ENCODE results near the gene CLDN12. TPM values are rescaled to one million over a fixed set of nuclear protein-coding genes. Genes with fewer than 3 reads are reported as not detected.

Gene CLDN12
- polyA plus RNA-seq, 1 of the 3 experiments (the other 2 are of a cell fraction), result 65.7 TPM

DNA sequence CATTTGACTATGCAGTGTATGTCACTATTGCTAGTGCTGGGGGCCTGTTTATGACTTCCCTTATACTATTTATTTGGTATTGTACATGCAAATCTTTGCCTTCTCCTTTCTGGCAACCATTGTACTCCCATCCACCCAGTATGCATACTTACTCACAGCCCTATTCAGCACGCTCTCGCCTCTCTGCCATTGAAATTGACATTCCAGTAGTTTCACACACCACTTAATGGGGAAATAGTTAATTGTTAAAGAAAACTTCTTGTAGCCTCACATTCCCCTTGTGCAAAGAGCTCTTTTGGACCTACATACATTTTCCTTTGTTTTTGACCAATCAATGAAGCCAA, 9.9 kb downstream of the CLDN12 start:
- Histone ChIP-seq H3K9me3 (no peaks in the 10 kb centered on the region), H3F3A (replicated peaks; ENCODE audit: insufficient read depth) (peaks cover 22% of the 10 kb centered on the region), H3K9ac (no peak overlapping the region), H4K20me1 (ENCODE audit: insufficient read depth) (no peaks in the 10 kb centered on the region), H3K9me2 (no peaks in the 10 kb centered on the region), H3K4me1 (ENCODE audit: control insufficient read depth in 1 of 2, insufficient read depth in 2 of 2, low read depth in 1 of 2, low read length in 1 of 2) (peaks cover 5 to 6% of the 10 kb centered on the region in 2 experiments; a peak in 2 of 4 replicates), H3K79me2 (ENCODE audit: insufficient read depth) (peaks cover 74% of the 10 kb centered on the region), H3K27me3 (ENCODE audit: insufficient read depth) (no peaks in the 10 kb centered on the region), H3K4me2 (no peak overlapping the region), H3K4me3 (ENCODE audit: low read depth in 2 of 2, low read length in 1 of 2) (no peak overlapping the region), H3K36me3 (replicated peaks in 1 of 2; ENCODE audit: control insufficient read depth in 1 of 2, insufficient read depth in 2 of 2, low read length in 1 of 2) (peaks cover 74 to 81% of the 10 kb centered on the region in 2 experiments), H2AFZ (ENCODE audit: low read depth) (no peak overlapping the region), H3K27ac (ENCODE audit: low read depth in 2 of 2, low read length in 1 of 2) (no peak overlapping the region)
- no peak for TF ChIP-seq GABPA (IDR thresholded peaks at IDR 0.05; ENCODE audit: low read depth)
- no peak for TF ChIP-seq CHD2 (IDR thresholded peaks at IDR 0.05; ENCODE audit: low read length, partially characterized antibody)
- TF ChIP-seq, protein P1, sequence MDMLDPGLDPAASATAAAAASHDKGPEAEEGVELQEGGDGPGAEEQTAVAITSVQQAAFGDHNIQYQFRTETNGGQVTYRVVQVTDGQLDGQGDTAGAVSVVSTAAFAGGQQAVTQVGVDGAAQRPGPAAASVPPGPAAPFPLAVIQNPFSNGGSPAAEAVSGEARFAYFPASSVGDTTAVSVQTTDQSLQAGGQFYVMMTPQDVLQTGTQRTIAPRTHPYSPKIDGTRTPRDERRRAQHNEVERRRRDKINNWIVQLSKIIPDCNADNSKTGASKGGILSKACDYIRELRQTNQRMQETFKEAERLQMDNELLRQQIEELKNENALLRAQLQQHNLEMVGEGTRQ (IDR thresholded peaks at IDR 0.05; ENCODE audit: borderline replicate concordance, low read depth, low read length), result no peak
- no peak for TF ChIP-seq RCOR1 (IDR thresholded peaks at IDR 0.05; ENCODE audit: low read length)
- no peak for TF ChIP-seq TCF12 (IDR thresholded peaks at IDR 0.05)
- TF ChIP-seq SIN3A (IDR thresholded peaks at IDR 0.05; ENCODE audit: borderline replicate concordance, low read depth, low read length), result no peak
- TF ChIP-seq, protein P2, sequence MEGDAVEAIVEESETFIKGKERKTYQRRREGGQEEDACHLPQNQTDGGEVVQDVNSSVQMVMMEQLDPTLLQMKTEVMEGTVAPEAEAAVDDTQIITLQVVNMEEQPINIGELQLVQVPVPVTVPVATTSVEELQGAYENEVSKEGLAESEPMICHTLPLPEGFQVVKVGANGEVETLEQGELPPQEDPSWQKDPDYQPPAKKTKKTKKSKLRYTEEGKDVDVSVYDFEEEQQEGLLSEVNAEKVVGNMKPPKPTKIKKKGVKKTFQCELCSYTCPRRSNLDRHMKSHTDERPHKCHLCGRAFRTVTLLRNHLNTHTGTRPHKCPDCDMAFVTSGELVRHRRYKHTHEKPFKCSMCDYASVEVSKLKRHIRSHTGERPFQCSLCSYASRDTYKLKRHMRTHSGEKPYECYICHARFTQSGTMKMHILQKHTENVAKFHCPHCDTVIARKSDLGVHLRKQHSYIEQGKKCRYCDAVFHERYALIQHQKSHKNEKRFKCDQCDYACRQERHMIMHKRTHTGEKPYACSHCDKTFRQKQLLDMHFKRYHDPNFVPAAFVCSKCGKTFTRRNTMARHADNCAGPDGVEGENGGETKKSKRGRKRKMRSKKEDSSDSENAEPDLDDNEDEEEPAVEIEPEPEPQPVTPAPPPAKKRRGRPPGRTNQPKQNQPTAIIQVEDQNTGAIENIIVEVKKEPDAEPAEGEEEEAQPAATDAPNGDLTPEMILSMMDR (IDR thresholded peaks at IDR 0.05), result no peak
- no peak for TF ChIP-seq RXRA (IDR thresholded peaks at IDR 0.05; ENCODE audit: borderline replicate concordance, low read depth)
- DNase-seq, result no peak
- WGBS (ENCODE audit: low lambda C conversion rate), result 96% methylated on average over 2 of the region's 2 CpGs
- POLR2A ChIA-PET, result no interaction called here
- CTCF ChIA-PET, result interaction anchor here (0.7 to 4.5 kb wide), 6 partner anchors 14 to 259 kb away, joined by 3 to 26 read pairs (median 4); partner anchors contain the start of gene STEAP1

DNA sequence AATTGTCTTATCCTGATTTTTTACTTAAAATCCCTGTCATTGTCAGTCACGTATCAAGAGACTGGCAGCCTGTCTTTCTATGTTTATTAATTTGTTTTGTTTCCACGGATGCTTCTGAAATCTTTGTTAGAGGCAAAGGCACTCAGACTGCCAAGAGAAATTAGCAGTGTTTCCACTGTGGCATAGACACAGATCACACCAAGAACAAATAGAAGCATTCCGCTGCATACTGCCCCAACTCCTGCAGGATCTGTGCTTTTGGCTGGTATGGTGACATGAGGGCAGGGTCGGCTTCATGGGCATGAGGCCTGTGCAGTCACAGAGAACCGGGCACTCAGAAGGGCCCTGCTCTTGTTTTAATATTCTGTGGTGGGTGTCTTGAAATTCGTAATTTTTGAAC, 18.4 kb downstream of the CLDN12 start:
- CTCF ChIA-PET, result interaction anchor here (0.6 to 2.0 kb wide), 4 partner anchors 10 to 1995 kb away, joined by 3 to 5 read pairs (median 4); no protein-coding TSS in a partner anchor
- no peak for TF ChIP-seq ELF1 (IDR thresholded peaks at IDR 0.05)
- TF ChIP-seq, protein P3, sequence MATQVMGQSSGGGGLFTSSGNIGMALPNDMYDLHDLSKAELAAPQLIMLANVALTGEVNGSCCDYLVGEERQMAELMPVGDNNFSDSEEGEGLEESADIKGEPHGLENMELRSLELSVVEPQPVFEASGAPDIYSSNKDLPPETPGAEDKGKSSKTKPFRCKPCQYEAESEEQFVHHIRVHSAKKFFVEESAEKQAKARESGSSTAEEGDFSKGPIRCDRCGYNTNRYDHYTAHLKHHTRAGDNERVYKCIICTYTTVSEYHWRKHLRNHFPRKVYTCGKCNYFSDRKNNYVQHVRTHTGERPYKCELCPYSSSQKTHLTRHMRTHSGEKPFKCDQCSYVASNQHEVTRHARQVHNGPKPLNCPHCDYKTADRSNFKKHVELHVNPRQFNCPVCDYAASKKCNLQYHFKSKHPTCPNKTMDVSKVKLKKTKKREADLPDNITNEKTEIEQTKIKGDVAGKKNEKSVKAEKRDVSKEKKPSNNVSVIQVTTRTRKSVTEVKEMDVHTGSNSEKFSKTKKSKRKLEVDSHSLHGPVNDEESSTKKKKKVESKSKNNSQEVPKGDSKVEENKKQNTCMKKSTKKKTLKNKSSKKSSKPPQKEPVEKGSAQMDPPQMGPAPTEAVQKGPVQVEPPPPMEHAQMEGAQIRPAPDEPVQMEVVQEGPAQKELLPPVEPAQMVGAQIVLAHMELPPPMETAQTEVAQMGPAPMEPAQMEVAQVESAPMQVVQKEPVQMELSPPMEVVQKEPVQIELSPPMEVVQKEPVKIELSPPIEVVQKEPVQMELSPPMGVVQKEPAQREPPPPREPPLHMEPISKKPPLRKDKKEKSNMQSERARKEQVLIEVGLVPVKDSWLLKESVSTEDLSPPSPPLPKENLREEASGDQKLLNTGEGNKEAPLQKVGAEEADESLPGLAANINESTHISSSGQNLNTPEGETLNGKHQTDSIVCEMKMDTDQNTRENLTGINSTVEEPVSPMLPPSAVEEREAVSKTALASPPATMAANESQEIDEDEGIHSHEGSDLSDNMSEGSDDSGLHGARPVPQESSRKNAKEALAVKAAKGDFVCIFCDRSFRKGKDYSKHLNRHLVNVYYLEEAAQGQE (IDR thresholded peaks at IDR 0.05; ENCODE audit: low read depth, low read length), result no peak
- no peak for TF ChIP-seq FOXM1 (IDR thresholded peaks at IDR 0.05; ENCODE audit: low read depth)
- TF ChIP-seq TCF12 (IDR thresholded peaks at IDR 0.05), result no peak
- TF ChIP-seq YY1 (IDR thresholded peaks at IDR 0.05; ENCODE audit: low read depth), result no peak
- no peak for TF ChIP-seq MXI1 (IDR thresholded peaks at IDR 0.05; ENCODE audit: low read depth, low read length)
- no peak for TF ChIP-seq JUND (IDR thresholded peaks at IDR 0.05)
- TF ChIP-seq NRF1 (IDR thresholded peaks at IDR 0.05; ENCODE audit: low read depth, low read length), result no peak
- TF ChIP-seq FOXJ3 (CRISPR knock-in tag; IDR thresholded peaks at IDR 0.05), result no peak
- TF ChIP-seq, protein P4, sequence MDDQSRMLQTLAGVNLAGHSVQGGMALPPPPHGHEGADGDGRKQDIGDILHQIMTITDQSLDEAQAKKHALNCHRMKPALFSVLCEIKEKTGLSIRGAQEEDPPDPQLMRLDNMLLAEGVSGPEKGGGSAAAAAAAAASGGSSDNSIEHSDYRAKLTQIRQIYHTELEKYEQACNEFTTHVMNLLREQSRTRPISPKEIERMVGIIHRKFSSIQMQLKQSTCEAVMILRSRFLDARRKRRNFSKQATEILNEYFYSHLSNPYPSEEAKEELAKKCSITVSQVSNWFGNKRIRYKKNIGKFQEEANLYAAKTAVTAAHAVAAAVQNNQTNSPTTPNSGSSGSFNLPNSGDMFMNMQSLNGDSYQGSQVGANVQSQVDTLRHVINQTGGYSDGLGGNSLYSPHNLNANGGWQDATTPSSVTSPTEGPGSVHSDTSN (IDR thresholded peaks at IDR 0.05), result no peak
- TF ChIP-seq MEF2A (IDR thresholded peaks at IDR 0.05; ENCODE audit: borderline replicate concordance, low read depth), result no peak
- TF ChIP-seq, protein P2 (IDR thresholded peaks at IDR 0.05), result no peak
- TF ChIP-seq RAD21 (IDR thresholded peaks at IDR 0.05; ENCODE audit: low read length), result no peak

More for the DNA sequence above, 18.4 kb downstream of the CLDN12 start:
- Histone ChIP-seq H3K4me1 (ENCODE audit: control insufficient read depth in 1 of 2, insufficient read depth in 2 of 2, low read depth in 1 of 2, low read length in 1 of 2) (no peaks in the 10 kb centered on the region; a peak in 1 of 4 replicates), H3K27me3 (ENCODE audit: insufficient read depth) (no peaks in the 10 kb centered on the region), H3K36me3 (replicated peaks in 1 of 2; ENCODE audit: control insufficient read depth in 1 of 2, insufficient read depth in 2 of 2, low read length in 1 of 2) (peaks cover 6 to 8% of the 10 kb centered on the region in 2 experiments), H4K20me1 (ENCODE audit: insufficient read depth) (no peaks in the 10 kb centered on the region), H3K9me3 (no peaks in the 10 kb centered on the region), H3K27ac (ENCODE audit: low read depth in 2 of 2, low read length in 1 of 2) (no peak overlapping the region), H3K9me2 (no peaks in the 10 kb centered on the region), H3K4me3 (ENCODE audit: low read depth in 2 of 2, low read length in 1 of 2) (no peak overlapping the region), H3K79me2 (ENCODE audit: insufficient read depth) (no peaks in the 10 kb centered on the region; the same call in 1 of the 2 replicates), H3K4me2 (no peak overlapping the region), H3K9ac (no peak overlapping the region), H3F3A (replicated peaks; ENCODE audit: insufficient read depth) (peaks cover 7% of the 10 kb centered on the region), H2AFZ (ENCODE audit: low read depth) (no peak overlapping the region)
- DNase-seq, result no peak
- 90% methylated on average over 6 of the region's 6 CpGs for WGBS (ENCODE audit: low lambda C conversion rate)
- POLR2A ChIA-PET, result no interaction called here

Data from SK-N-SH (cell line).